H1 (cell line): ENCODE results near the gene SPDEF. TPM values are rescaled to one million over a fixed set of nuclear protein-coding genes. Genes with fewer than 3 reads are reported as not detected.

Experiments
- CTCF ChIA-PET: fragments of 300-600 bp; sonication (Branson Sonifier 250); formaldehyde crosslinking; loops from one replicate; lab custom pipeline; 2021; ENCODE audit not compliant: partially characterized antibody; lab: Charles Lee
- POLR2A ChIA-PET: fragments of 300-600 bp; sonication (Branson Sonifier 250); formaldehyde crosslinking; loops from one replicate; lab custom pipeline; 2021; ENCODE audit warnings: inconsistent platforms; ENCODE audit not compliant: partially characterized antibody; lab: Charles Lee
- DNase-seq, 2 experiments: peaks; one replicate each; pipeline versions ENCODE4 v3.0.0 to v3.0.0-alpha.2; 2010 to 2022; ENCODE audit warnings: low spot score in 2 of 2, low read depth in 1 of 2, mixed read lengths in 1 of 2
- FAIRE-seq: peaks from 2 replicates; lab custom pipeline; 2011; peaks lifted over from hg19 to GRCh38; lab: Jason Lieb, UNC
- H2AFZ ChIP-seq: 2 replicates; pipeline ENCODE4 v1.8.1; 2012; ENCODE audit warnings: low read length, inconsistent platforms
- H2AK5ac ChIP-seq: 2 replicates; pipeline ENCODE4 v1.6.1; 2013; ENCODE audit warnings: low read depth, low read length
- H2BK120ac ChIP-seq: replicated peaks from 2 replicates; pipeline ENCODE3; 2013; ENCODE audit warnings: low read depth, low read length, inconsistent platforms
- H2BK12ac ChIP-seq: 2 replicates; pipeline ENCODE4 v1.6.1; 2013; ENCODE audit warnings: low read depth, low read length
- H2BK15ac ChIP-seq: 2 replicates; pipeline ENCODE4 v1.6.1; 2013; ENCODE audit warnings: low read length
- H2BK20ac ChIP-seq: 2 replicates; pipeline ENCODE4 v1.6.1; 2013; ENCODE audit warnings: low read length
- H2BK5ac ChIP-seq: 2 replicates; pipeline ENCODE4 v1.6.1; 2013; ENCODE audit warnings: low read depth, low read length
- H3K14ac ChIP-seq: 2 replicates; pipeline ENCODE4 v1.6.1; 2013; ENCODE audit warnings: inconsistent platforms; ENCODE audit not compliant: insufficient read length
- H3K18ac ChIP-seq: 2 replicates; pipeline ENCODE4 v1.6.1; 2013; ENCODE audit warnings: low read length; ENCODE audit errors: extremely low read depth
- H3K23ac ChIP-seq: 2 replicates; pipeline ENCODE4 v1.6.1; 2013; ENCODE audit warnings: inconsistent platforms; ENCODE audit not compliant: insufficient read length
- H3K23me2 ChIP-seq: 2 replicates; pipeline ENCODE4 v1.6.1; 2013; ENCODE audit warnings: low read depth, low read length
- H3K27ac ChIP-seq: 2 replicates; pipeline ENCODE4 v1.6.1; 2011; ENCODE audit warnings: low read depth, low read length, inconsistent platforms
- H3K27me3 ChIP-seq, 4 experiments: replicated peaks in 1 of 4; 1 replicate in 1 of 4; 2 replicates in 3 of 4; pipeline versions ENCODE4 v1.6.1 to v1.8.1; 2011 to 2013; ENCODE audit warnings: low read length in 3 of 4, mild to moderate bottlenecking in 3 of 4, inconsistent platforms in 2 of 4, mixed read lengths in 2 of 4, moderate library complexity in 1 of 4; ENCODE audit not compliant: control insufficient read depth in 3 of 4, insufficient read depth in 3 of 4; ENCODE audit errors: extremely low read depth in 1 of 4
- H3K36me3 ChIP-seq, 4 experiments: 2 replicates each; pipeline versions ENCODE4 v1.6.1 to v1.8.1; 2011 to 2013; ENCODE audit warnings: mild to moderate bottlenecking in 4 of 4, low read length in 3 of 4, moderate library complexity in 2 of 4, control low read depth in 1 of 4, inconsistent platforms in 1 of 4; ENCODE audit not compliant: insufficient read depth in 4 of 4, control insufficient read depth in 2 of 4
- H3K4ac ChIP-seq: replicated peaks from 2 replicates; pipeline ENCODE3; 2013; ENCODE audit warnings: low read length, low read depth, mixed read lengths, inconsistent platforms; ENCODE audit not compliant: insufficient read length
- H3K4me1 ChIP-seq, 4 experiments: replicated peaks in 1 of 4; 1 replicate in 1 of 4; 2 replicates in 3 of 4; pipeline versions ENCODE4 v1.6.1 to v1.8.1; 2011 to 2013; ENCODE audit warnings: low read length in 3 of 4, inconsistent platforms in 2 of 4, mixed read lengths in 1 of 4; ENCODE audit not compliant: insufficient read depth in 4 of 4, control insufficient read depth in 3 of 4
- H3K4me2 ChIP-seq, 2 experiments: 2 replicates each; pipeline versions ENCODE4 v1.6.1 to v1.8.1; 2011 to 2013; ENCODE audit warnings: low read depth in 2 of 2, low read length in 2 of 2, control low read depth in 1 of 2, inconsistent platforms in 1 of 2, mild to moderate bottlenecking in 1 of 2; ENCODE audit not compliant: insufficient read depth in 1 of 2
- H3K4me3 ChIP-seq, 4 experiments: fragments of 200-600, 300-600 bp in 1 of 4; sonication (generic), shearing (Covaris generic), sonication (Bioruptor Twin) in 1 of 4; 2 replicates each; pipeline versions ENCODE4 v1.5.1 to v1.8.1; 2011 to 2016; ENCODE audit warnings: low read length in 4 of 4, low read depth in 3 of 4, control low read depth in 2 of 4, inconsistent platforms in 2 of 4, mild to moderate bottlenecking in 2 of 4, mixed read lengths in 1 of 4, moderate library complexity in 1 of 4; ENCODE audit not compliant: insufficient read depth in 2 of 4; ENCODE audit errors: extremely low read depth in 1 of 4
- H3K56ac ChIP-seq: replicated peaks from 2 replicates; pipeline ENCODE3; 2013; ENCODE audit warnings: low read depth, mild to moderate bottlenecking, mixed read lengths, low read length, inconsistent platforms; ENCODE audit not compliant: insufficient read length
- H3K79me1 ChIP-seq: 2 replicates; pipeline ENCODE4 v1.6.1; 2013; ENCODE audit warnings: low read depth, low read length, control low read depth
- H3K79me2 ChIP-seq, 2 experiments: 2 replicates each; pipeline versions ENCODE4 v1.6.1 to v1.8.1; 2012 to 2013; ENCODE audit warnings: low read length in 2 of 2, mild to moderate bottlenecking in 2 of 2, inconsistent platforms in 1 of 2; ENCODE audit not compliant: insufficient read depth in 2 of 2, control insufficient read depth in 1 of 2
- H3K9ac ChIP-seq, 4 experiments: replicated peaks in 1 of 4; 1 replicate in 1 of 4; 2 replicates in 3 of 4; pipeline versions ENCODE4 v1.6.1 to v1.8.1; 2011 to 2013; ENCODE audit warnings: low read depth in 3 of 4, low read length in 3 of 4, control low read depth in 2 of 4, mild to moderate bottlenecking in 2 of 4, moderate library complexity in 2 of 4, inconsistent platforms in 1 of 4; ENCODE audit errors: extremely low read depth in 1 of 4
- H3K9me3 ChIP-seq, 2 experiments: 2 replicates each; pipeline versions ENCODE4 v1.6.1 to v1.8.1; 2012 to 2013; ENCODE audit warnings: mild to moderate bottlenecking in 2 of 2, moderate library complexity in 2 of 2, control low read depth in 1 of 2, inconsistent platforms in 1 of 2, low read depth in 1 of 2, low read length in 1 of 2, mixed read lengths in 1 of 2; ENCODE audit not compliant: insufficient read depth in 2 of 2
- H4K20me1 ChIP-seq, 2 experiments: replicated peaks in 1 of 2; 2 replicates each; pipeline versions ENCODE3 to v1.8.1; 2011 to 2013; ENCODE audit warnings: inconsistent platforms in 2 of 2, low read length in 2 of 2, mild to moderate bottlenecking in 1 of 2; ENCODE audit not compliant: insufficient read depth in 2 of 2, control insufficient read depth in 1 of 2
- H4K5ac ChIP-seq: 2 replicates; pipeline ENCODE4 v1.6.1; 2013; ENCODE audit warnings: low read length, low read depth, mixed read lengths, inconsistent platforms; ENCODE audit not compliant: insufficient read length
- H4K8ac ChIP-seq: 2 replicates; pipeline ENCODE4 v1.8.0; 2013; ENCODE audit warnings: mild to moderate bottlenecking, moderate library complexity, low read length, inconsistent platforms; ENCODE audit not compliant: insufficient read depth; ENCODE audit errors: extremely low read depth
- H4K91ac ChIP-seq: replicated peaks from 2 replicates; pipeline ENCODE3; 2013; ENCODE audit warnings: low read length, mixed read lengths, inconsistent platforms; ENCODE audit not compliant: insufficient read length
- CEBPB ChIP-seq: IDR thresholded peaks from 2 replicates; pipeline ENCODE4 v1.6.1; 2012; ENCODE audit warnings: low read depth, low read length
- POU5F1 ChIP-seq: IDR thresholded peaks from 2 replicates; pipeline ENCODE4 v1.6.1; 2011; ENCODE audit warnings: low read depth, mild to moderate bottlenecking, low read length, moderate library complexity
- RAD21 ChIP-seq, 2 experiments: IDR thresholded peaks in 1 of 2; conservative IDR thresholded peaks in 1 of 2; 2 replicates each; pipeline ENCODE4 v1.6.1; 2011; ENCODE audit warnings: low read depth in 2 of 2, low read length in 2 of 2, improper control_type of control experiment in 1 of 2, inconsistent platforms in 1 of 2, mild to moderate bottlenecking in 1 of 2, moderate library complexity in 1 of 2
- TBP ChIP-seq: IDR thresholded peaks from 2 replicates; pipeline ENCODE4 v1.6.1; 2011; ENCODE audit warnings: low read depth, low read length, improper control_type of control experiment
- WGBS, 2 experiments: shearing (Covaris generic) in 1 of 2; methylation state at CpG; one replicate each; pipeline versions ENCODE4 v1.1.6 to v1.1.7; 2013 to 2015; ENCODE audit warnings: low lambda C conversion rate in 2 of 2, mixed read lengths in 2 of 2, inconsistent platforms in 1 of 2, low coverage in 1 of 2, missing lambda C conversion rate in 1 of 2; ENCODE audit not compliant: insufficient replicate concordance in 2 of 2, insufficient coverage in 1 of 2, insufficient read length in 1 of 2; ENCODE audit errors: extremely low coverage in 1 of 2, missing lambda C conversion rate in 1 of 2; 5-methylcytosine and 5-hydroxymethylcytosine counted together
- polyA plus RNA-seq, 7 experiments: library from polyadenylated mRNA; depleted of rRNA in 3 of 7; stranded (reverse) in 5 of 7; unstranded in 2 of 7; fragments of >200 nt in 5 of 7; fragments of 200-250 nt in 2 of 7; gene quantifications; 1 replicate in 5 of 7; 2 replicates in 1 of 7; 4 replicates in 1 of 7; pipeline versions ENCODE4 v1.2.1 to v1.2.3, GENCODE V29; 2011 to 2013; ENCODE audit warnings: missing spikeins in 2 of 7, mixed read lengths in 2 of 7
- total RNA-seq: library from RNA; stranded (reverse); fragmentation: NEBNext Ultra II Directional; extraction: Animal tissue kit (Norgen Biotek cat#: 25700); gene quantifications from 2 replicates; pipeline ENCODE4 v1.2.1, GENCODE V29; 2021
- TF ChIP-seq, protein P1 (sequence below): IDR thresholded peaks from 2 replicates; pipeline ENCODE4 v1.6.1; 2012; ENCODE audit warnings: low read length, inconsistent platforms
- TF ChIP-seq, protein P2 (sequence below): IDR thresholded peaks from 2 replicates; pipeline ENCODE4 v1.6.1; 2012; ENCODE audit warnings: inconsistent platforms

The SPDEF gene
- total and polyA plus RNA-seq, 2 of the 8 experiments (the other 6 are each of a cell fraction or from before 2014, with no cell fraction given) = 0.15 to 0.30 TPM

DNA sequence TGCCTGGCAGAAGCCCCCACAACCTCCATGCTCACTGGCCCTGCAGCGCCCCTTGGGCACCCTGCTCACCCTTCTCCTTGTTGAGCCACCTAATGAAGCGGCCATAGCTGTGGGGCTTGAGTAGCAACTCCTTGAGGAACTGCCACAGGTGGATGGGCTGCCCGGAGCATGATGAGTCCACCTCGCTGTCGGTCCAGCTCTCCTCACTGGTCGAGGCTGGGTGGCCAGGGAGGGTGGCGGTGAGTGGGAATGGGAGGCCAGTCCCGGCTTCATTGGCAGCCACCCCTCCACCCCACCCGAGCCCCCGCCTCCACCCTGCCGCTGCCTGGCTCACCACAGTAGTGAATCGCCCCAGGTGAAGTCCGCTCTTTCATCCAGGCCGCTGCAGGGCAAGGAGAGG is 16.9 kb downstream of the SPDEF start:
- Histone ChIP-seq H4K8ac (no peak overlapping the region; the same call in 1 of the 2 replicates), H4K20me1 (no peaks in the 10 kb centered on the region), H3K9me3 (no peaks in the 10 kb centered on the region), H2BK15ac (no peak overlapping the region), H3K27me3 (no peaks in the 10 kb centered on the region), H3K79me2 (no peaks in the 10 kb centered on the region), H3K4me1 (peaks cover 0 to 4% (median 2%) of the 10 kb centered on the region in 4 experiments; a peak in 4 of 7 replicates), H3K23me2 (no peaks in the 10 kb centered on the region), H3K56ac (no peak overlapping the region), H3K9ac (no peak overlapping the region), H3K18ac (no peak overlapping the region), H3K23ac (no peak overlapping the region), H3K79me1 (no peaks in the 10 kb centered on the region), H2AK5ac (no peak overlapping the region), H2AFZ (no peak overlapping the region), H3K4ac (no peak overlapping the region), H2BK12ac (no peak overlapping the region), H2BK5ac (no peak overlapping the region), H3K14ac (no peak overlapping the region), H3K4me3 (no peak overlapping the region), H3K36me3 (no peaks in the 10 kb centered on the region), H3K27ac (no peak overlapping the region), H2BK20ac (no peak overlapping the region), H3K4me2 (no peak overlapping the region), H4K5ac (no peak overlapping the region), H4K91ac (no peak overlapping the region), H2BK120ac (no peak overlapping the region)
- no peak for DNase-seq
- WGBS, 2 experiments = 81% methylated on average over 14 of the region's 14 CpGs; no CpG with 5 or more reads in 1 of the 2 experiments
- no peak for FAIRE-seq
- ChIA-PET CTCF (interaction anchor here (0.7 to 1.6 kb wide), 4 partner anchors 10 to 80 kb away, joined by 4 to 6 read pairs (median 5); no protein-coding TSS in a partner anchor), POLR2A (interaction anchor here (1.5 to 1.8 kb wide), 2 partner anchors 8 to 10 kb away, joined by 5 read pairs; no protein-coding TSS in a partner anchor)
- TF ChIP-seq POU5F1 (no peak), CEBPB (no peak), TBP (no peak), RAD21 (IDR thresholded peaks at IDR 0.05 in 1 of 2, conservative IDR thresholded peaks at IDR 0.05 in 1 of 2; ENCODE audit: low read depth in 2 of 2, low read length in 2 of 2) (no peak)
- TF ChIP-seq, protein P1, sequence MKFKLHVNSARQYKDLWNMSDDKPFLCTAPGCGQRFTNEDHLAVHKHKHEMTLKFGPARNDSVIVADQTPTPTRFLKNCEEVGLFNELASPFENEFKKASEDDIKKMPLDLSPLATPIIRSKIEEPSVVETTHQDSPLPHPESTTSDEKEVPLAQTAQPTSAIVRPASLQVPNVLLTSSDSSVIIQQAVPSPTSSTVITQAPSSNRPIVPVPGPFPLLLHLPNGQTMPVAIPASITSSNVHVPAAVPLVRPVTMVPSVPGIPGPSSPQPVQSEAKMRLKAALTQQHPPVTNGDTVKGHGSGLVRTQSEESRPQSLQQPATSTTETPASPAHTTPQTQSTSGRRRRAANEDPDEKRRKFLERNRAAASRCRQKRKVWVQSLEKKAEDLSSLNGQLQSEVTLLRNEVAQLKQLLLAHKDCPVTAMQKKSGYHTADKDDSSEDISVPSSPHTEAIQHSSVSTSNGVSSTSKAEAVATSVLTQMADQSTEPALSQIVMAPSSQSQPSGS = no peak
- TF ChIP-seq, protein P2, sequence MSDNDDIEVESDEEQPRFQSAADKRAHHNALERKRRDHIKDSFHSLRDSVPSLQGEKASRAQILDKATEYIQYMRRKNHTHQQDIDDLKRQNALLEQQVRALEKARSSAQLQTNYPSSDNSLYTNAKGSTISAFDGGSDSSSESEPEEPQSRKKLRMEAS = no peak
